NCI-H69 (cell line): ENCODE results near the gene TMEM45A.
"Not testable (repeated sequence)": the region's sequence is repeated elsewhere in the genome, so short reads cannot be mapped to it uniquely, and the experiment has no call there.

Source experiments
- DNase-seq: peaks from one replicate; lab custom pipeline; 2025; lab: John Stamatoyannopoulos, UW

TMEM45A gene

DNA sequence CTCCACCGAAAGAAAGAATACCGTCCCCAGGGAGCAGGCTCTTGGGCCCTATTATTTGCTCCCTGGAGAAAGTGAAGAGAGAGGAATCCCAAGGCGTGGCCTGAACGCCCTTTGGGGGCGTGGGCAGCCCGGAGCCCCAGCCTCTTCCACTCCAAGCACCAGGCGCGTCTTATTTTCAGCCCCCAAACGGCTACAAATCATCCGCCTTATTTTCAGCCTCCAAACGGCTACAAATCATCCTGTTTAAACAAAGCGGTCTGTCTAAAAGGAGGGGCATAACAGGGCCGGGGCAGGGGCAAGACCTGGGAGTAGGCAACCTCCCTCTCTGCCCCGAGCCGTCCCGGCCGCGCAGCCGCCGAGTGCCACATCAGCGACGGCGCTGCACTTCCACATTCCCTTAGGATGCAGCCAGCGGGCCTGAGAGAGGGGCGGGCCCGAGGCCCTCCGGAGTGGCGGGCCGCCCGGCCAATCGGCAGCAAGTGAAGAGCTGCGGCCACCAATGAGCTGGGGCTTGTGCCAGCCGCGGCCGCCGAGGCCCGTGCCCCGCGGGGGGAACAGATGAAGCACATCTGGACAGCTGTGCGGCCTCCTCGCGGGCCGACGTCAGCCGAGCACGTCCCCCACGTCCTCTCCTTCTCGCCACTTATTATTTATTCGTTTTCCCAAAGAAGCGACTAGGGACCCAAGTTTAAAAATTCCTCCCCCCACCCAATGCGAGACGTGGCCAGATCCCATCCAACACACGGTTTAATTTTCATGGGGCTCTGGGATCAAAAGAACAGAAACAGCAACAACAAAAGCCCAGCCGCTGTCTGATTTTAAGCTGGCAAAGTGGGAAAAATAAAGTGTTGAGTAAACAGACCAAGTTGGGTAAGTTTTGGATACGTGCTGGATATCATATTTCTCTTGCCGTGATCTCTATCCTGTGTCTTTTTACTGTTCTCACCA is at the start of gene TMEM45A:
Gene TMEM45A (plus strand): TSS at position 561 of the 948 bp plus-strand sequence. CDS start 62,593 bp downstream, outside the sequence.
- DNase-seq: peak; percentile 90

- no peak for DNase-seq
These were observed 48.7 kb upstream of the TMEM45A start for GRCh38 chr3:100443690-100444089.

DNA sequence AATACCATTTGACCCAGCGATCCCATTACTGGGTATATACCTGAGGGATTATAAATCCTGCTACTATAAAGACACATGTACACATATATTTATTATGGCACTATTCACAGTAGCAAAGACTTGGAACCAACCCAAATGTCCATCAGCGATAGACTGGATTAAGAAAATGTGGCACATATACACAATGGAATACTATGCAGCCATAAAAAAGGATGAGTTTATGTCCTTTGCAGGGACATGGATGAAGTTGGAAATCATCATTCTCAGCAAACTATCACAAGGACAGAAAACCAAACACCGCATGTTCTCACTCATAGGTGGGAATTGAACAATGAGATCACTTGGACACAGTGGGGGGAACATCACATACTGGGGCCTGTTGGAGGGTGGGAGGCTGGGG is 45.4 kb upstream of the TMEM45A start:
- not testable (repeated sequence) for DNase-seq

DNA sequence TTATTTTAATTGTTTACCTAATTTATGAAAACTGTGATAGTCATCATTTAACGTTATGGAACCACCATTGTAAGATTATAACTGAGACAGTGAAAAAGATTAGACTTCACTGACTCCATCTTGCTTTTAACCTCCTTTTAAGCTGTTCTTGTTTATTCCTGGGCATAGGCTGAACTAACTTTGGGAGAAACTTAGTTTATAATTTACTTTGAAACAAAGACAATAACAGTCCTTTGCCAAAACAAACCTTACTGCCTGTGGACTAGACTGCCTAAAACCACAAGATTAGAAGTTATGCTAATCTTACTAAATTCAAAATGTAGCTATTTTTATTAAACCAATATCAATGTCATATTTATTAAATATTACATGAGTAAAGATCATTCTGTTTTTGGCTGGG is 44.3 kb upstream of the TMEM45A start:
- DNase-seq: no peak

GRCh38 chr3:100449214-100449613 is 43.2 kb upstream of the TMEM45A start:
- DNase-seq: no peak

GRCh38 chr3:100454677-100455076 is 37.7 kb upstream of the TMEM45A start:
- DNase-seq: peak; percentile 2

DNA sequence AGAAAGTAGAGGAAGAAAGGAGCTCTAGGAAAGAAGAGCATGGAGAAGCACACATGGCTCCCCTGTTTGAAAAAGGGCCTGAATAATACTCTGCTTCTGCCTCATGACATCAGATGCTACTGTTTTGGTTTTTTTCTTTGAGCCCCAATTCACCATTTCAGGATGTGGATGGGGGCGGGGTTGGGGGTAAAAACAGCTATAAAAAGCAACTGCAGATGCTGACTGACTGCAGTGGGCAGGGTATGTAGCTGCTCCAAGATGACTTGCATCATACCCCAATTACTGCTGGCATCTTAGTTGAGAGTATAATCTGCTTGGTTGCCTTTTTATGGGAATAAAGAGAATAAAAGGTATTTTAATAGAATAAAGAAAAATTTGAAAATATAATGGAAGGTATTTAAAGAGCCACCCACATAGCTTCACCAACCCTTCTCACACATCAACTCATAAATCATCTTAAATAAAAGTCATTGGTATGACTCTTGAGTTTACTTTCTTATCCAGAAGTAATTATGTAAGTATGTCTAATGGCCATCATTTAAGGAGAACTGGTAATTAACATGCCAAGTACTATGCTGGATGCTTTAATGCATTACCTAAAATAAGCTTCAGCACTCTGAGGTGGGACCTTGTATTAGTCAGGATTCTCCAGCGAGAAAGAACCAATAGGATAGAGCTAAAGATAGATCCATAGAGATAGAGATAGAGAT is 36.4 kb upstream of the TMEM45A start:
- peak; percentile 44 for DNase-seq

GRCh38 chr3:100456745-100457144 is 35.7 kb upstream of the TMEM45A start:
- DNase-seq: no peak

DNA sequence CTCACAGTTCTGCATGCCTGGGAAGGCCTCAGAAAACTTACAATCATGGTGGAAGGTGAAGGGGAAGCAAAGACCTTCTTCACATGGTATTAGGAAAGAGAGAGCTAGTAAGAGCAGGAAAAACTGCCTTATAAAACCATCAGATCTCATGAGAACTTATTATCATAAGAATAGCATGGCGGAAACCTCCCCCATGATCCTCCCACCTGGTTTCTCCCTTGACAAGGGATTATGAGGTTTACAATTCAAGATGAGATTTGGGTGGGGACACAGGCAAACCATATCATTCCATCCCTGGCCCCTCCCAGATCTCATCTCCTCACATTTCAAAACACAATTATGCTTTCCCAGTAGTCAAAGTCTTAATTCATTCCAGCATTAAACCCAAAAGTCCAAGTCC is 34.6 kb upstream of the TMEM45A start:
- no peak for DNase-seq

DNA sequence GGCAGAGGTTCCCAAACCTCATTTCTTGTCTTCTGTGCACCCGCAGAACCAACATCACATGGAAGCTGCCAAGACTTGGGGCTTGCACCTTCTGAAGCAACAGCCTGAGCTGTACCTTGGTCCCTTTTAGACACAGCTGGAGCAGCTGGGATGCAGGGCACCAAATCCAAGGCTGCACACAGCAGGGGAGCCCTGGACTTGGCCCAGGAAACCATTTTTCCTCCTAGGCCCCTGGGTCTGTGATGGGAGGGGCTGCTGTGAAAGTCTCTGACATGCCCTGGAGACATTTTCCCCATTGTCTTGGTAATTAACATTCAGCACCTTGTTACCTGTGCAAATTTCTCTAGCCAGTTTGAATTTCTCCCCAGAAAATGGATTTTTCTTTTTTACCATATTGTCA is 33.6 kb upstream of the TMEM45A start:
- DNase-seq: peak; percentile 33

DNA sequence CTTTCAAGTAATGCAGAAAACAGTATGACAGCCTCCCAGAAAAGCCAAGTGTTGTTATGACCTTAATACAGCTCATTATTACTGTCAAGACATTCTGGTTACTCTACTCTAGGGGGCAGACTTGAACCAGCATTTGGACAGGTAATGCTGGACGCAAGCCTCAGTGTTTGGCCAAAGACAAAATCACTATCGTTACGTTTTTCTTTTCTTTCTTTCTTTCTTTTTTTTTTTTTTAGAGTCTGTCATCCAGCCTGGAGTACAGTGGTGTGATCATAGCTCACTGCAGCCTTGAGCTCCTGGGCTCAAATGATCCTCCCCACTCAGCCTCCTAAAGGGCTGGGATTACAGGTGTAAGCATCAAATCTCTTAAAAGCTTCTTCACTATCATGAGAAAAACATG is 29.4 kb upstream of the TMEM45A start:
- DNase-seq: peak; percentile 64

DNA sequence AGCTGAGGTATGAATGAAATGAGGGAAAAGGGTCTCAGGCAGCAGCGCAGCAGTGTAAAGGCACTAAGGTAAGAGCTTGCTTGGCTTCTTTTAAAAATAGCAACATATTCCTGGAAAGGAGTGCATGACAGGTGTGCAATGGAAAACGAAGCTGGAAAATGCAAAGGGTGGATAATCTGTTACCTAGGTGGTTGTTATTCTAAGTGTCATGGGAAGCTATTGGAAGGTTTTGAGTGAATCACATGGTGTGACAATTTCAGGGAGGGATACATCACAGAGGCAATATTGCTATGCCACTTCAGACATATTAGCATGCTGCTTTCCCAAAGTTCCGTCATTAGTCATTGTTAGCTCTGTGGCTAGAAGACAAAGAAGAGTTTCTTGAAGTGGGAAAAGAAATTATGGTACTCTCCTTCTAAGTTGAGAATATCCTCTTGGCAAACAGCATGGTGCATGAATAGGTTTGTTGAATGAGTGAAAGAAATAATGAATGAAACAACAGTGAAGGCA is 28.7 kb upstream of the TMEM45A start:
- no peak for DNase-seq

DNA sequence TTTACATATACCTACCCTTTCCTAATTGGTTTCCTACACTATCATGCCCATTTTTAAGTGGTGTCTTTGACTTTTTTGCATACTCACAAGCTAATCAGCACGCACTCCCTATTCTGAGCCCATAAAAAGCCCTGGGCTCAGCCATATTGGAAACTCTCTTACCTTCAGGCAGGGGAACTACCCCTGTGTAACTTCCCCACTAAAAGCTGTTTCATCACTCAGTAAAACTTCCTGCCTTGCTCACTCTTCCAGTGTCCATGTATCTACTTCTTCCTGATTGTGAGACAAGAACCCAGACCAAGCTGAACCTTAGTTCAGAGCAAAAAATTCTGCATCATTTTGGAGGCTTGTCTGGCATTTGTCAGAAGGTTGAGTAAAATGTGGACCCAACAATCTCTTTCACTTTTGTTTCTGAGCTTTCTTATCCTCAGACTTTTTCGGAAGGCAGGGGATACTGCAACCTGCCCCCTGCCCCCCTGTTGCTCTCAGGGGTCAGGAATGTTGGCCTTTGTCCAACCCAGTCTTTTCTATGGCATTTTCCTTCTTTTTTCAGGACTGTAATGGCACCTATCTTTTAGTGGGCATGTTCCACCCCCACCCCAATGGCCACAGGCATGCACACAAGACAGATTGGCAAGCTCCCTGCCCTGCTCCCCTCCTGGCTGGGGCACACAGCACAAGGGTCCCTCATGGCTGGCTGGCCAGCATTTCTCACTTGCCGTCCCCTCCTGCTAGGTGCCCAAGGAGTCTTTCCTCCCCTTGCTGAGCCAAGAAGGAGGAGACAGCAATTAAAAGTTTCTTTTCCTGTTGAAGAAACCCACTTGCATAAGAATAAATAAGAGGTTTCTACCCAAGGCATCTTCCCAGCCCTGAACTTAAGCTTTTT is 26.3 kb upstream of the TMEM45A start:
- no peak for DNase-seq

DNA sequence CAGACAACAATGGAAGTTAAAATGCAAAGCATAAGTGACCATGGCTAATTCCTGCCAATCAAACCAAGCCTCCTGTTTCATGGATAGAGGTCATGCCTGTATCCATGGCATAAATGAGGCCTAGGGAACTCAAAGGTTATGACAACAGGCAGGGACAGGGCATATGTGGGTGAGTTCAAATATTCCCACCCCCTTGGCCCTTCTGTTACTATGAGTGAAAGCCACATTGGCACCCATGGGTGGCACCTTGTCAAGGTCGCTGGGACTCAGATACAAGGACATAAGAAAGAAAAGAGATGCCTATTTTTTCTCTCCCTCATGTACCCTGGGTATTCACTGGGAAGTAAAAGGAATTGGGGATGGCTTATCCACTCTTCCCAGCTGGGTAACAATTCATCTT is 25.3 kb upstream of the TMEM45A start:
- no peak for DNase-seq

- no peak for DNase-seq
These were observed 23.7 kb upstream of the TMEM45A start for GRCh38 chr3:100468676-100469075.

DNA sequence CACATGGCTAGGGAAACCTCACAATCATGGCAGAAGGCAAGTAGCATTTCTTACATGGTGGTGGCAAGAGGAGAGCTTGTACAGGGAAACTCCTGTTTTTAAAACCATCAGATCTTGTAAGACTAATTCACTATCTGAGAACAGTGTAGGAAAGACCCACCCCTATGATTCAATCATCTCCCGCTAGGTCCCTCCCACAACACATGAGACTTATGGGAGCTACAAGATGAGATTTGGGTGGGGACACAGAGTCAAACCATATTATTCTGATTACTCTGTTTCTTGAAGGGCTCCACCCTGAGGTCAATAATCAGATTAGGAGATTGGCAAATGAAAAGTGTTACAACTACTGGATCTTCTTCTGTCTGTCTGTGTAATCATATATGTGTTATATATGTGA is 21.5 kb upstream of the TMEM45A start:
- DNase-seq: no peak

DNA sequence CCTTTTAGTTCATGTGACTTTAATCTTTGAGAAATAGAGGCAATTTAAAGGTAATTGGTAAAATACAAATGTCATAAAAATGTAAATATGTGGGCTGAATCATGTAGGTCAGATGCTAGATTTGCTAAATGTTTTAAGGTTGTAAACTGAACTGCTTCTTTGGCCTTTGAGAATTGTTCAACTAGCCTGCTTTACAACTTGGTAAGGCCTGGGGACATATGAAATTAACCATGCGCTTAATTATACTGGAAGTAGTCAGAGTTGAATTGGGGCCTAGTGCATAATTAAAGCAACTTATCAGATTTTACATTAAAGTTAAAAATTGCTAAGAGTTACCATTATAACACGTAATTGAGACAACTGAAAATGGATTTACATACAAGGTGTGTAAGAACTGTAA is 21.0 kb upstream of the TMEM45A start:
- no peak for DNase-seq

GRCh38 chr3:100477851-100478360 is 14.5 kb upstream of the TMEM45A start:
- DNase-seq: not testable (repeated sequence)

DNA sequence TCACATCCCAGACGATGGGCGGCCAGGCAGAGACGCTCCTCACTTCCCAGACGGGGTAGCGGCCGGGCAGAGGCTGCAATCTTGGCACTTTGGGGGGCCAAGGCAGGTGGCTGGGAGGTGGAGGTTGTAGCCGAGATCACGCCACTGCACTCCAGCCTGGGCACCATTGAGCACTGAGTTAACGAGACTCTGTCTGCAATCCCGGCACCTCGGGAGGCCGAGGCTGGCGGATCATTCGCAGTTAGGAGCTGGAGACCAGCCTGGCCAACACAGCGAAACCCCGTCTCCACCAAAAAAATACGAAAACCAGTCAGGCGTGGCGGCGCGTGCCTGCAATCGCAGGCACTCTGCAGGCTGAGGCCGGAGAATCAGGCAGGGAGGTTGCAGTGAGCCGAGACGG is 13.9 kb upstream of the TMEM45A start:
- DNase-seq: not testable (repeated sequence)

- peak; percentile 1 for DNase-seq
These were observed 12.3 kb upstream of the TMEM45A start for GRCh38 chr3:100480081-100480480.

DNA sequence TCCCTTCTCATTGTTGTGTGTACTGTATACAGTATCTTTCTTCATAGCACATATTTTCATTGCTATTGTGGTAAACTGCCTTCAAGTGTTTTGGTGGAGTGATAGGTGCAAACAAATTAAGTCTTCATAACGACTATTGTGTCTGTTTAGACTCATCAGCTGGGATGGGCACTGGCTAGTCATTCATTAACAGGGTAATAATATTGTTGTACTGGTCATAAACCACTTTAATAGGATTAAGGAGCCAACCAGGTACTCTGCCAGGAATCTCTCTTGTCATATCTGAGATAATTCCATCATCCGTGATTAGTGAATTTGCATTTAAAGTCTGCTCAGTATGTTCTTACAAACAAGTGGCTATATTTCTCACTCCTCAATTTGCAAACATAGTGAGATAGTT is 10.2 kb upstream of the TMEM45A start:
- DNase-seq: no peak

- DNase-seq: no peak
These were observed 8.9 kb upstream of the TMEM45A start for GRCh38 chr3:100483529-100483928.
